Heart left ventricle (tissue), 16 donors: ENCODE data around the gene TICRR. TPM values are rescaled to one million over a fixed set of nuclear protein-coding genes. Genes with fewer than 3 reads are reported as not detected.

ENCODE experiments used
- ATAC-seq, 4 donors: fragments of 200-7000 bp; cut with Tn5 transposase; one replicate each; pipeline ENCODE4 v1.9.1; 2020 to 2022; ENCODE audit warnings: moderate library complexity in 4 of 4, mild to moderate bottlenecking in 3 of 4, moderate number of reproducible peaks in 1 of 4
- DNase-seq, 5 donors: peaks; one replicate each; pipeline ENCODE4 v3.0.0-alpha.2; 2020
- H3K27ac ChIP-seq, 12 donors: fragments of 200-600 bp; sonication (generic) in 4 of 12; one replicate each; pipeline versions ENCODE4 v1.5.0 to v1.8.0; 2016 to 2022; ENCODE audit warnings: mild to moderate bottlenecking in 2 of 12
- H3K27me3 ChIP-seq, 9 donors: fragments of 200-600 bp; sonication (generic) in 2 of 9; one replicate each; pipeline versions ENCODE4 v1.5.1 to v1.8.0; 2016 to 2022; ENCODE audit warnings: mild to moderate bottlenecking in 3 of 9
- H3K36me3 ChIP-seq, 9 donors: fragments of 200-600 bp; sonication (generic) in 2 of 9; one replicate each; pipeline versions ENCODE4 v1.5.0 to v1.8.0; 2018 to 2022; ENCODE audit warnings: mild to moderate bottlenecking in 2 of 9
- H3K4me1 ChIP-seq, 12 donors: fragments of 200-600 bp; sonication (generic) in 4 of 12; one replicate each; pipeline versions ENCODE4 v1.5.0 to v1.8.0; 2016 to 2022; ENCODE audit warnings: mild to moderate bottlenecking in 3 of 12
- H3K4me3 ChIP-seq, 12 donors: fragments of 200-600 bp; sonication (generic) in 4 of 12; one replicate each; pipeline versions ENCODE4 v1.5.0 to v1.8.0; 2017 to 2022; ENCODE audit warnings: mild to moderate bottlenecking in 9 of 12, moderate library complexity in 4 of 12
- H3K9me3 ChIP-seq, 12 donors: fragments of 200-600 bp; sonication (generic) in 4 of 12; one replicate each; pipeline versions ENCODE4 v1.5.0 to v1.8.0; 2016 to 2022; ENCODE audit warnings: mild to moderate bottlenecking in 1 of 12
- POLR2A ChIP-seq, 2 donors: fragments of 450-650 bp; IDR thresholded peaks; one replicate each; pipeline ENCODE4 v1.6.1; 2017; ENCODE audit warnings: antibody characterized with exemption in 2 of 2, mild to moderate bottlenecking in 2 of 2, moderate library complexity in 2 of 2
- WGBS, 4 donors: extraction: QIAGEN DNeasy Blood & Tissue Kit in 2 of 4; methylation state at CpG; one replicate each; pipeline versions ENCODE4 v1.1.5 to v1.1.7; 2013 to 2018; 5-methylcytosine and 5-hydroxymethylcytosine counted together
- intact Hi-C, 10 donors: fragments of 100-400 bp; cut with DNase I; formaldehyde crosslinking; loops; one replicate each; pipeline versions ENCODE4 v1.11.1 to v1.14.2; 2022
- polyA plus RNA-seq, 2 donors: library from polyadenylated mRNA; stranded (reverse); fragments of 200-250 nt; gene quantifications; one replicate each; pipeline ENCODE4 v1.2.3, GENCODE V29; 2013
- total RNA-seq, 9 donors: library from RNA; depleted of rRNA in 2 of 9; stranded (reverse); fragments of >200 nt in 2 of 9; fragmentation: NEBNext Ultra II Directional in 3 of 9; extraction: Animal tissue kit (Norgen Biotek cat#: 25700) in 3 of 9; gene quantifications; one replicate each; pipeline versions ENCODE4 v1.1.0 to v1.2.4, GENCODE V29; 2016 to 2023
- TF ChIP-seq, protein P1 (sequence below), 12 donors: fragments of 200-600 bp; sonication (generic) in 4 of 12; IDR thresholded peaks; one replicate each; pipeline versions ENCODE4 v1.5.0 to v1.8.0; 2018 to 2022; ENCODE audit warnings: antibody characterized with exemption in 12 of 12, mild to moderate bottlenecking in 5 of 12
- donor health status: ischemic (EF 13 %, LVEDD 7.1; RV severe dilation, severe dysfunction).
- donor health status: healthy with polysubstance abuse.
- donor health status: DM: no; HTN: yes; CAD: no.
- donor health status: DM: no; HTN: no; CAD: no.
- donor health status: ischemic (EF 25% LVEDD 6.9; RV normal size, moderate dysfunction).
- donor health status: ischemic (EF 25% LVEDD 5.7; RV mildly dilated, moderate dysfunction).
- donor health status: healthy.
- donor health status: DM: yes; HTN: yes; CAD: no.
- donor health status: ischemic (EF 35%, LVEDD 5.7; RV mildly dilated, moderate dysfunction).
- donor health status: nonischemic (EF 11% LVEDD 7.7; RV severe dilation, severe dysfunction).
- donor health status: DM: yes; HTN: yes; CAD: no.
- donor health status: PGD.
- donor health status: ischemic (EF 29% LVEDD 5.4; RV normal size, mild dysfunction).
- donor health status: nonischemic (EF 23%, LVEDD 6.1; RV moderate dilation, normal function).

The TICRR gene
- total and polyA plus RNA-seq, 11 donors = 0.04 to 1.4 (median 0.08) TPM; not detected in 4

DNA sequence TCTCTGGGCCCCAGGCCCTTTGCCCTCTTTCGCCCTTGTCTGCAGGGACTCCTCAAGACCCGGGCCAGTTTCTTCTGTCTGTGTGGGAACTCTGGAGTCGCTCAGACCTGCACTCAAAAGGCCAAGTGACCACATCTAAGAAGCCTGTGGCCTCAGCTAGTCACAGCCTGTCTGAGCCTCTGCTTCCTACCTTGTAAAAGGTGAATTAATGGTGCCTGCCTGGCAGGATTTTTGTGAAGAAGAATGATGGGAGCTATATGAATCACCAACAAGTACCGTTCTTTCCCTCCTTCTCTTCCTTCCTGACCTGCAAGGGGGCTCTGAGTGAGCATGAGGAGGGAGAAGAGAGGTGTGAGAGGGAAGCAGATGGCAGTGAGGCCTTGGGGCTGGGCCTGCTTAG, 96.4 kb downstream of the TICRR start:
- intact Hi-C loops = no loop called here
- Histone ChIP-seq H3K4me3 (no peak overlapping the region), H3K9me3 (no peaks in the 10 kb centered on the region), H3K4me1 (peaks cover 0 to 4% (median 0%) of the 10 kb centered on the region in 12 donors), H3K27me3 (no peaks in the 10 kb centered on the region), H3K36me3 (no peaks in the 10 kb centered on the region), H3K27ac (no peak overlapping the region)
- TF ChIP-seq, protein P1, sequence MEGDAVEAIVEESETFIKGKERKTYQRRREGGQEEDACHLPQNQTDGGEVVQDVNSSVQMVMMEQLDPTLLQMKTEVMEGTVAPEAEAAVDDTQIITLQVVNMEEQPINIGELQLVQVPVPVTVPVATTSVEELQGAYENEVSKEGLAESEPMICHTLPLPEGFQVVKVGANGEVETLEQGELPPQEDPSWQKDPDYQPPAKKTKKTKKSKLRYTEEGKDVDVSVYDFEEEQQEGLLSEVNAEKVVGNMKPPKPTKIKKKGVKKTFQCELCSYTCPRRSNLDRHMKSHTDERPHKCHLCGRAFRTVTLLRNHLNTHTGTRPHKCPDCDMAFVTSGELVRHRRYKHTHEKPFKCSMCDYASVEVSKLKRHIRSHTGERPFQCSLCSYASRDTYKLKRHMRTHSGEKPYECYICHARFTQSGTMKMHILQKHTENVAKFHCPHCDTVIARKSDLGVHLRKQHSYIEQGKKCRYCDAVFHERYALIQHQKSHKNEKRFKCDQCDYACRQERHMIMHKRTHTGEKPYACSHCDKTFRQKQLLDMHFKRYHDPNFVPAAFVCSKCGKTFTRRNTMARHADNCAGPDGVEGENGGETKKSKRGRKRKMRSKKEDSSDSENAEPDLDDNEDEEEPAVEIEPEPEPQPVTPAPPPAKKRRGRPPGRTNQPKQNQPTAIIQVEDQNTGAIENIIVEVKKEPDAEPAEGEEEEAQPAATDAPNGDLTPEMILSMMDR (IDR thresholded peaks at IDR 0.05) = no peak
- TF ChIP-seq POLR2A (IDR thresholded peaks at IDR 0.05) = no peak
- DNase-seq = no peak
- no peak for ATAC-seq
- 42 to 75% (median 60%) methylated on average over 3 to 4 of the region's 4 CpGs for WGBS, 4 donors

GRCh38 chr15:89672221-89673164, 97.2 kb downstream of the TICRR start:
- DNase-seq (no peak), ATAC-seq (no peak)
- Histone ChIP-seq H3K4me3 (no peak overlapping the region), H3K36me3 (no peaks in the 10 kb centered on the region), H3K9me3 (no peaks in the 10 kb centered on the region), H3K27ac (no peak overlapping the region), H3K27me3 (no peaks in the 10 kb centered on the region), H3K4me1 (peaks cover 0 to 4% (median 0%) of the 10 kb centered on the region in 12 donors)
- TF ChIP-seq, protein P1 (IDR thresholded peaks at IDR 0.05) = no peak
- TF ChIP-seq POLR2A (IDR thresholded peaks at IDR 0.05) = no peak
- 82 to 91% (median 86%) methylated on average over 12 of the region's 12 CpGs for WGBS, 4 donors
- intact Hi-C loops = no loop called here

- no peak for DNase-seq
- ATAC-seq = peak in 1 of 4 donors; percentile 42
- TF ChIP-seq POLR2A (IDR thresholded peaks at IDR 0.05) = no peak
- TF ChIP-seq, protein P1 (IDR thresholded peaks at IDR 0.05) = peak in 9 of 12 donors; percentile 16 to 39 (median 22)
These were observed 97.9 kb downstream of the TICRR start for GRCh38 chr15:89673165-89673512.

GRCh38 chr15:89674526-89674925, 99.3 kb downstream of the TICRR start:
- no peaks in the 10 kb centered on the region for H3K36me3 ChIP-seq
- H3K9me3 ChIP-seq = no peaks in the 10 kb centered on the region
- TF ChIP-seq, protein P1 (IDR thresholded peaks at IDR 0.05) = no peak
- no peaks in the 10 kb centered on the region for H3K27me3 ChIP-seq
- intact Hi-C loops = no loop called here
- no peak overlapping the region for H3K4me3 ChIP-seq
- WGBS, 4 donors = 73 to 77% (median 77%) methylated on average over 4 of the region's 4 CpGs
- H3K27ac ChIP-seq = no peak overlapping the region
- no peak for ATAC-seq
- peaks cover 0 to 4% (median 0%) of the 10 kb centered on the region in 12 donors for H3K4me1 ChIP-seq
- DNase-seq = no peak

More at GRCh38 chr15:89673165-89673512, 97.9 kb downstream of the TICRR start:
- Histone ChIP-seq H3K9me3 (no peaks in the 10 kb centered on the region), H3K4me1 (peaks cover 0 to 4% (median 0%) of the 10 kb centered on the region in 12 donors), H3K36me3 (no peaks in the 10 kb centered on the region), H3K27ac (no peak overlapping the region), H3K4me3 (no peak overlapping the region), H3K27me3 (no peaks in the 10 kb centered on the region)
- 50 to 58% (median 55%) methylated on average over 7 to 12 of the region's 12 CpGs for WGBS, 4 donors
- intact Hi-C loops = no loop called here
